ENCODE results near the gene KDM4D.
"Not testable (repeated sequence)": the region's sequence is repeated elsewhere in the genome, so short reads cannot be mapped to it uniquely, and the experiment has no call there.

KDM4D gene

DNA sequence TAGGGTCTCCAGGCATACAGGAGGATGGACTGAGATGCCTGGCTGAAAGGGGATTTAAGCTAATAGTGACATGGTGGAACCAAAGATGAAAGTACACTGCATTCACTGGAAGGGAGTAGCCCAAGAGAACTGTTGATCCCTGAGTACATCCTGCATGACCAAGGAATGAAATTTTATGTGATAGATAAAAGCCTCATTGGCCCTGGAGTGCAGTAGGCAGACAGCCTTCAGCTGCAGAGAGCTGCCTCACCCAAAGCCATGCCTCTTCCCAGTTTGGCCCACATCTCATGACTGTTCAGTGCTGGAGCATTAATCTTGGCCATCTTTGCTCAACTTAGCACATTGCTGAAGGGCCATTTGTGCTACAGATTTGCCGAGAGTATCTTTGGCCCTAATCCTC is 59.5 kb downstream of the KDM4D start:
- DNase-seq (ENCODE audit: low read depth, low spot score), result no peak

DNA sequence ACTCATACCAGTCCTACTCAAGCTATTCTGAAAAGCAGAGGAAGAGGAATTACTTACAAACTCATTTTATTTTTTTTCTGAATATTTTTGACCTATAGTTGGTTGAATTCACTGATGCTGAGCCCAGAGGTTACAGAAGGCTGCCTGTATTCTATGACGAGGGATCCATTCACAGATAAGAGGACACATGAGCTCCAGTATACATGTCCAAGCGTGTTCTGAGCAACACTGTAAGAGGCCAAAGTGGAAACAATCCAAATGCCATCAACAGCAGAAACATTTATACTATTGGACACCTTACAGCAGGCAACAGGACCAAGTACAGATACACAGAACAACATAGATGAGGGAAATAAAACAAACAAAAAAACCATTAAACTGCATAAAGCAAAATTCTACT is 61.8 kb downstream of the KDM4D start:
- no peak for DNase-seq (ENCODE audit: low read depth, low spot score)

DNA sequence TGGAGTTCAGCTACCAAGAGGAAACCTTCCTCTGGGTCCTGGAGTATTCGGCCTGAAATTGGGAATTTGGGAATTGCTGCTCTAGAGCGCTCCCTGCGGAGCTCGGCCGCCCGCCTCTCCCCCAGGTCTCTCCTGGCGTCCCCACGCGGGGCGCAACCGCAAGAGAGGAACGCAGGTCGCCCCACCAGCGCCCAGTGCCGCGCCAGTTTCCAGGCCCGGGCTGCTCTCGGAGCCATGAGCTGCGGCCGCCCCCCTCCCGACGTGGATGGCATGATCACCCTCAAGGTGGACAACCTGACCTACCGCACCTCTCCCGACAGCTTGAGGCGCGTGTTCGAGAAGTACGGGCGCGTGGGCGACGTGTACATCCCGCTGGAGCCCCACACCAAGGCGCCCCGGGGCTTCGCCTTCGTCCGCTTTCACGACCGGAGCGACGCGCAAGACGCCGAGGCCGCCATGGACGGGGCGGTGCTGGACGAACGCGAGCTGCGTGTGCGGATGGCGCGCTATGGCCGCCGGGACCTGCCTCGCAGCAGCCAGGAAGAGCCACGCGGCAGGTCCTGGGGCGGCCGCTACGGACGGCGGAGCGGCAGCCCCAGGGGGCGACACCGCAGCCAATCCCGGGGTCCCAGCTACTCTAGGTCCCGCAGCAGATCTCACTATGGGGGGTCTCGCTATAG is 64.0 kb downstream of the KDM4D start:
- DNase-seq (ENCODE audit: low read depth, low spot score), result not testable (repeated sequence)

DNA sequence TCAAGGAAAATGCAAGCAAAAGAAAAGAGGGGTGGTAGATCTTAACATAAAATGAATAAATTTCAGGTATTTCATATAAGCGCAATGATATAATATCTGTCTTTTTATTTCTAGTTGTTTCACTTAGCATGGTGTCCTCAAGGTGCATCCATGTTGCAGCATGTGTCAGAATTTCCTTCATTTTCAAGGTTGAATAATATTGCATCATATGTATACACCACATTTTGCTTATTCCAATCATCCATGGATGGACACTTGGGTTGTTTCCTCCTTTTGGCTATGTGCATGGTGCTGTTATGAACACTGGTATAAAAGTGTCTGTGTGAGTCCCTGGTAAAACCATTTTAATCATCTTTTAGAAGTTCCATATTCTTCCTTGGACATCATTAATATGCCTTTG is 68.7 kb downstream of the KDM4D start:
- no peak for DNase-seq (ENCODE audit: low read depth, low spot score)

DNA sequence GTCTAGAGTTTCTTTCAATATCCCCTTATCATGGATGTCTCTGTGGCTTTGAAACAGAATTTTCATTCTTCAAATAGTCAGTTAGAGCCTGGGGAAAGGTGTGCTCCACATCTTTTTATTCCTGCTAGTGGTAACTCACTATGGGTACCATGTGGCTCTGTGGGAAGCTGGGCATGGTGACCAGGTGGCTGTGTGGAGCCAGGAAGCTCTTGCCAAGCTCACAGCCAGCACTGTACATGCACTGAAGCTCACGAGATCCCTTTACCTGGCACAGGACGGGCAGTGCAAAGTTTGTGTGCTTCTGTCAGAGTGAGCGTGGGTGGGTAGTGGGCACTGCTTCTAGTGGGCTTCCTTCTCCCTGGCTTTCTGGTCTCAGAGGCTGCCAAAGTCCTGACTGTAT is 69.4 kb downstream of the KDM4D start:
- DNase-seq (ENCODE audit: low read depth, low spot score), result no peak

DNA sequence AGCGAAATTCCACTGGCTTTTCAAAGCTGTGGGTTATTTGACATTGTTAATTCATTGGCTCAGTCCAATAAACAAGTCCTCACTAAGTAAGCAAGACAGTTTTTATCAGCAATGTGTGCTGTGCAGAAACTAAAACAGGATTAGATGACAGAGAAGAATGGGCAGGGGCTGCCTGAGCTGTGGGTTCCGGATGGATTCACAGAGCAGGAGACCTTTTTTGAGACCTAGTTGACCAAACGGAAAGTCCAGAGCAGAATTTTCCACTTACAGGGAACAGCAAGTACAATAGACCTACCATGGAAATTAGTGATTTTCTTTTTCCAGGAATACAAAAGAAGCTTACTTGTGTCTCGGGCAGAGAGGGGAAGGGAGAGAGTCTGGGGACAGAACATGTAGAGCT is 70.5 kb downstream of the KDM4D start:
- DNase-seq (ENCODE audit: low read depth, low spot score), result no peak

DNA sequence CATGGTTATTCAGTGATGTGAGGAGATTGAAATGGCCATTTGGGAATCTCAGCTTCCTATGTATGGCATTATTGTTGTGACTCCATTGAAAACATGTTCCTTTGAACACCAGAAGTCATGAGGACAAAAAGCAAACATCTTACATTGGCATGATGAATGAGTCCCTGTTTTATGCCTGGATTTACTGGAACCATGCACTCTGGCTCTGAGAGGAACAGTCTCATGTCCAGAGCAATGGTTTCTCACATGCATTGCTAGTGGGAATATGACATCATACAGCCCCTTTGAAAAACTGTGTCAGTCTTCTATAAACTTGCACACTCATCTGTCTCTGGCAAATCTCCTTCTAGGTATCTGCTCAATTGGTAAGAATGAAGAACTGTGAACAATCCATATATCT is 72.3 kb downstream of the KDM4D start:
- DNase-seq (ENCODE audit: low read depth, low spot score), result no peak

Measured in activated CD4-positive, CD25-positive, alpha-beta regulatory T cell treated with anti-CD3 and anti-CD28 coated beads, Interleukin-2, amount 50 U/mL, for 16 hours (primary cell).